ENCODE measurements around the gene INSIG1. TPM values are rescaled to one million over a fixed set of nuclear protein-coding genes. Genes with fewer than 3 reads are reported as not detected.

The INSIG1 gene
- polyA plus RNA-seq, 3 donors = 27.9 to 32.7 (median 30.8) TPM

GRCh38 chr7:155323001-155323638 lies 25.4 kb downstream of the INSIG1 start:
- DNase-seq = no peak

GRCh38 chr7:155324012-155324917 lies 26.6 kb downstream of the INSIG1 start:
- no peak for DNase-seq

GRCh38 chr7:155324918-155325235 lies 27.2 kb downstream of the INSIG1 start:
- no peak for DNase-seq

- DNase-seq = no peak
These were observed 28.7 kb downstream of the INSIG1 start for GRCh38 chr7:155326385-155326784.

- DNase-seq = no peak
These were observed 30.1 kb downstream of the INSIG1 start for GRCh38 chr7:155327590-155328320.

GRCh38 chr7:155329225-155329624 lies 31.5 kb downstream of the INSIG1 start:
- no peak for DNase-seq

GRCh38 chr7:155331396-155331795 lies 33.7 kb downstream of the INSIG1 start:
- no peak for DNase-seq

GRCh38 chr7:155333346-155334234 lies 35.9 kb downstream of the INSIG1 start:
- no peak for DNase-seq

- no peak for DNase-seq
These were observed 39.3 kb downstream of the INSIG1 start for GRCh38 chr7:155336812-155337602.

GRCh38 chr7:155337946-155338631 lies 40.4 kb downstream of the INSIG1 start:
- DNase-seq = no peak

- no peak for DNase-seq
These were observed 41.1 kb downstream of the INSIG1 start for GRCh38 chr7:155338632-155339320.

- no peak for DNase-seq
These were observed 41.8 kb downstream of the INSIG1 start for GRCh38 chr7:155339474-155339873.

- DNase-seq = no peak
These were observed 42.4 kb downstream of the INSIG1 start for GRCh38 chr7:155340071-155340531.

- DNase-seq = no peak
These were observed 43.0 kb downstream of the INSIG1 start for GRCh38 chr7:155340721-155341120.

- DNase-seq = no peak
These were observed 43.8 kb downstream of the INSIG1 start for GRCh38 chr7:155341463-155341983.

- DNase-seq = no peak
These were observed 44.6 kb downstream of the INSIG1 start for GRCh38 chr7:155342313-155342712.

- DNase-seq = no peak
These were observed 45.5 kb downstream of the INSIG1 start for GRCh38 chr7:155343150-155343549.

- DNase-seq = no peak
These were observed 46.0 kb downstream of the INSIG1 start for GRCh38 chr7:155343661-155344121.

- DNase-seq = no peak
These were observed 46.6 kb downstream of the INSIG1 start for GRCh38 chr7:155344270-155344617.

Data from renal pelvis (tissue), 4 donors.